ENCODE results near the gene TMEM184B.

GRCh38 chr22:38312261-38312800 lies 39.5 kb upstream of the TMEM184B start:
- TF ChIP-seq FOXP1 (CRISPR knock-in tag; IDR thresholded peaks at IDR 0.05; ENCODE audit: borderline replicate concordance) (no peak), JUN (CRISPR knock-in tag; IDR thresholded peaks at IDR 0.05) (no peak), NFE2L1 (CRISPR knock-in tag; IDR thresholded peaks at IDR 0.05) (no peak), ZNF396 (CRISPR knock-in tag; IDR thresholded peaks at IDR 0.05; ENCODE audit: borderline replicate concordance) (no peak), CTCF (IDR thresholded peaks at IDR 0.05) (no peak), NFATC4 (CRISPR knock-in tag; IDR thresholded peaks at IDR 0.05) (no peak), SOX15 (CRISPR knock-in tag; IDR thresholded peaks at IDR 0.05) (no peak), ESRRA (CRISPR knock-in tag; IDR thresholded peaks at IDR 0.05; ENCODE audit: borderline replicate concordance) (no peak), NR1H2 (CRISPR knock-in tag; IDR thresholded peaks at IDR 0.05) (no peak), RELA (CRISPR knock-in tag; IDR thresholded peaks at IDR 0.05; ENCODE audit: borderline replicate concordance) (no peak), SP1 (CRISPR knock-in tag; conservative IDR thresholded peaks at IDR 0.05) (no peak), ZNF317 (CRISPR knock-in tag; IDR thresholded peaks at IDR 0.05; ENCODE audit: borderline replicate concordance, low read depth) (no peak)

Data from WTC11 (cell line).